ENCODE data around the gene TMEM129.
A peak's percentile ranks its signal among the peaks of the same experiment; 100 is the strongest.

TMEM129 gene

DNA sequence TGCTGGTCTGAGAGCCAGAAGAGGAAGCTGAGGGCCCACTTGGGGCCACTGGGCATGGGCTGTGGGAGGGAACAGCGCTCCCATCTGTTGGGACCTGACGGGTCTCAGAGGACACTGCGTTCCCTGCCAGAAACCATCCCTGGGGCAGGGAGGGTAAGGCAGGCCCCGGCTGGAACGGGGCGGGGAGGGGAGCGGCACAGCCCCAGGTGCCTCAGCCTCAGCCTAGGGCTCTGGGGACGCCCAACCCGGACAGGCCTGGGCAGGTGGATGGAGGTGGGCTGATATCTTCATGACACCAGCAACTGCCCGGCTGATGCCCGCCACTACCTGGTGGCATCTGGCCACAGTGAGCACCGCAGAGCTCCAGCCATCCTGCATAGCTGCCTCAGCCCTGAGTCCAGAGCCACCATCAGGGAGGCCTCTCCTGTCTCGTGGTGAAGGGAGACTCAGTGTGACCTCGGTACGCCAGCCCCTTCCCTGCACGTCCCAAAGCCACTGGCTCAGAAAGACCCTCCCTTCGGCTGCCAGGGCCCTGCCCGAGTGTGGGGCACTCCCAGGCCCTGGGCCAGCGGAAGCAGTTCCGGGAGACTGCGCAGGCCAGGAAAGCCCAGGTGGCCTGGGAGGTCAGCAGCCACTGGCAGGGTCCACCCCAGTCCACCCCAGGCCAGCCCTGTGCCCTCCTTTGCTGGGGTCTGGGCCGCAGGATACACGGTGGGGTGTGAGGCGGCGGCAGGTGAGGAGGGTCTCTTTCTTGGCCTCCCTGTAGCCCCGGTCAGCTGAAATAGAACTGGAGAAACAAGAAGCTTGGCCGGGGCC is 37.4 kb upstream of the TMEM129 start:
- no peak for DNase-seq (ENCODE audit: low read depth)

DNA sequence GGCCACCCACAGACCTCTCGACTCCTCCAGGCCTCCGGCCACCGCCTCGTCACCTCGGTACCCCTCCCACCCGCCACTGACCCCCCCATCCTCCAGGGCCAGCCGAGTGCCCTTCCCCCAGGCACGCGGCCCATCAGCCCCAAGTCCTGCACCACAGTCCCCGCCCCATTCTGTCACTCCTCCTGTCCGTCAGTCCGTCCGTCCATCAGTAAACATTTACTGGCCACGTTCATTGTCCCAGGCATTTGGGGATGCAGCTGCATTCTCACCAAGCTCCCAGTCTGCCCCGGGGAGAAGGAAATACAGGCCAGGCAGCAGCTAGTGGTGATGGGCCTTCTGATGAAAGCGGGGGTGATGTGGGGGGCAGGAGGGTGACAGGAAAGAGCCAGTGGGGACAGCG is 36.7 kb upstream of the TMEM129 start:
- no peak for DNase-seq (ENCODE audit: low read depth)

DNA sequence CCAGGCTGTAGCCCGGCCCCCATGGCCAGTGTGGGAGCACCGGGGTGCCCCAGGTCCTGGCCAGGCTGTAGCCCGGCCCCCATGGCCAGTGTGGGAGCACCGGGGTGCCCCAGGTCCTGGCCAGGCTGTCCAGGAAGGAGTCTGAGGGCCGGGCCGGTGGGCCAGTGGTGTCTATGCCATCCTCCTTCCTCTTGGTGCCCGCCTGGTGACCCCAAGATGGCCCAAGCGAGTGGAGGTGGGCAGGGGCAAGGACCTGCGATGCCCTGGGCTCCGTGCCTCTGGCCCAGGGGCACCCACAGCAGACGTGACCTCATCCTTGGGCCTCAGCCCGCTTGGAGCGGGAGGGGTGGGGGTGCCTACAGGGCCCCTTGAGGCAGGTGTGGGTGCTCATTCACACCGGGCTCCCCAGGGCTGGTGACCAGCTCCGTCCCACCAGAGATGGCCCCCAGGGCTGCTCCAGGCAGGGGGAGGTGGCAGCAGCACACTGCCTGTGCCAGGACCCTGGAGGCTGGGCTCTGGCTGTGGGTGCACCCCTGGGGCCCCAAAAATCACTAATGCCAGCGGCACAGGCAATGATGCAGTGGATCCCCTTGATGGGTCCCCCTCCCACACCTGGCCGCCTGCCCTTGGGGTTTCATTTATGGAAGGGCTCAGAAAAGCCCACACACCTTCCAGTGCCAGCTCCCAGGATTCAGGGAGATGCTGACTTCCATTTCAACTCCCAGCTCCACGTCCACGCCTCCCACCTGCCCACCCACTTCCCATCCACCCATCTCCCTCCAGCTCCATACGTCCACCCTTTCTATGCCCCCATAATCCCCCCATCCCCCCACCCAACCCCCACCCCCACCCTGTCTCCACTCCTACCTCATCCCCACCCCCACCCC is 36.0 kb upstream of the TMEM129 start:
- DNase-seq (ENCODE audit: low read depth) = no peak

DNA sequence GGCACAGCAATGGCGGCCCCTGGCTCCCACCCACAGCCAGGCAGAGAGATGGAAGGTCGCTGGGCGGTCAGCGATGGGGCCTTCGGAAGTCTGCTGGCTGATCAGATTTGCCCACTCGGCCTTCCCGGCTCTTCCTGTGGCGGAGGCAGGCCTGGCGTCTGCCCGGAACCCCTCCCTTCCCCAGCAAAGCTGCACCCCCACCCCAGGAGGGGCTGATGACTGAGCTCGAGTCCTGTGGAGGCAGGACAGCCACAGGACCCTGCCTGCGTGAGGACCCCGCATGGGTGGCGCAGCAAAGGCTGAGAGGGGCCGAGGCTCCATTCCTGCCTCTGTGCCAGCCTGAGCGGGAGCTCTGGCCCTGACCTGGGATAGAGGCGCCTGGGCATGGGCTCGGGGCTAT is 35.0 kb upstream of the TMEM129 start:
- no peak for DNase-seq (ENCODE audit: low read depth)

DNA sequence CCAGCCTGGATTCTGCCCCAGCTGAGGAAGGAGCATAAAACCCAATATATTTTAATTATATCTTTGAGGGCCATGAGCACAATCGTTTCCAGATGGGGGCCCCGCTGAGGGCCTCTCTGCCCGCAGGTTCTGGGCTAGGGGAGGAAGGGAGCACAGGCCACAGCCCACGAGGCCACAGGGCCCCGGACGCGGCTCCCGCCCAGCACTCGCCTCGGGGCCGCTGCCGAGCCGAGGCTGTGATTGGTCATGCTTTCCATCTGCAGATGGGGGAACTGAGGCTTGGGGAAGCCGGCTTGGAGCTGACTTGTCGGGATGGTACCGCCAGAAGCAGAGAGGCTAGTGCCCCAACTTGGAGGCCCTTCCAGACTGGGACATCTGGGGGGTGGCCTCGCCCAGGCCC is 34.2 kb upstream of the TMEM129 start:
- DNase-seq (ENCODE audit: low read depth) = no peak

DNA sequence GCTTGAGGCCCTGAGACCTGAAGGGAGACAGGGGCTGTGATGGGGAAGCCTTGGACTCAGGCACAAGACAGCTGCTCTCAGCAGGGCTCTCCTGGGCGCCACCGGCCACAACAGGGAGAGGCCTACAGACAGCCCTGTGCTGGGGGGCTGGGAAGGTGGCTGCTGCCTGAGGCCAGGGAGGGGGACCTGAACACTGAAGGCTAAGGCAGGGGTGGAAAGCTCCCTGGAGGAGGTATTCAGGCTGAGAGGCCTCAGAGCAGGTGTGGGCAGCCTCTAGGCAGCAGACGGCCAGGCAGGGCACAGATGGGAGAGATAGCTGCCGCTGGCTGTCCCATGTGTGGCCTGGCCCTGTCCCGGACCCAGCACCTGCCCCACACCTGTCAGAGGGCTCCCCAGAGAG is 33.2 kb upstream of the TMEM129 start:
- DNase-seq (ENCODE audit: low read depth) = no peak

DNA sequence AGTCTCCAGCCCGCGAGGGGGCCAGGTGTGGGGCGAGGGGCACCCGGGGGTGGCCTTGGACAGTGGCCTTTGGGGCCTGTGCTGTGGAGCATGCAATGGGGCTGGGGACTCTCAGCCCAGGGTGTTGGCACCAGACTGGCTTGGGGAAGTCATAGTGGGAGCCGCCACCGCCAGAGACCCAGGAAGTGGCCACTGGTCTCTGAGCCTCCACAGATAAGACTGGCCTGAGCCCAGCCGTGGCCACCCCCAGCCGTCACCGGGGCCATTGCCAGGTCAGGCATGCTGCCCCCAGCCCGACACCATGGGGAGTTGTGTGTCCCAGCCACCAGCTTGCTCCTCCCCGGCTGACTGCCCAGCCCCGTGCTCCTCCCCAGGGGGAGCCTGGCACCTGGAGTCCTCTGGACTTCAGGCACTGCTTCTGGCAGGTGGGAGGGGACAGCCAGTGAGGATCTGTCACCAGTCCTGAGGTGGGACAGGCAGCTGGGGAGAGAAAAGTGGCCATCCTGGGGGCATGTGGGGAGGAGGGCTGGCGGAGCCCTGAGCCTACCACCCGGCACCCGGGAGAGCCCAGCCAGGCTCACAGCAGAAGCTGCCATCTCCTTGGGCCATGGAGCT is 32.7 kb upstream of the TMEM129 start:
- DNase-seq (ENCODE audit: low read depth) = no peak

DNA sequence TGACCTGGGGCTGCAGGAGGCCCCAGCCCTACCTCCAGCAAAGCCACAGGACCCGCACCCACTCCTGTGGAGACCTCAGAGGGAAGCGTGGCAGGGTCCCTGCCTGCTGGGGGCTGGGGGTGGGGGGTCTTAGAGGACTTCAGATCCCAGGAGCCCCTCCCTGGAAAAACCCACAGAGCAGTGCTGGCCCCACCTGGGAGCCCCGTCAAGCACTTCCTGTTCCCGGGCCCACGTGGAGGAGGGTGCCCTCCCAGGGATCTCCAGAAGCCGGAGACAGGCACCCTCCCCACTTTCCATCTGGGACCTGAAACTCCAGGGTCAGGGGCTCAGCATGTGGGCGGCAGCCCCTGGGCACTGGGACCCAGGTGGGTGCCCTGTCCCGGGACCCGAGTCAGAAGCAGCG is 32.2 kb upstream of the TMEM129 start:
- DNase-seq (ENCODE audit: low read depth) = no peak

DNA sequence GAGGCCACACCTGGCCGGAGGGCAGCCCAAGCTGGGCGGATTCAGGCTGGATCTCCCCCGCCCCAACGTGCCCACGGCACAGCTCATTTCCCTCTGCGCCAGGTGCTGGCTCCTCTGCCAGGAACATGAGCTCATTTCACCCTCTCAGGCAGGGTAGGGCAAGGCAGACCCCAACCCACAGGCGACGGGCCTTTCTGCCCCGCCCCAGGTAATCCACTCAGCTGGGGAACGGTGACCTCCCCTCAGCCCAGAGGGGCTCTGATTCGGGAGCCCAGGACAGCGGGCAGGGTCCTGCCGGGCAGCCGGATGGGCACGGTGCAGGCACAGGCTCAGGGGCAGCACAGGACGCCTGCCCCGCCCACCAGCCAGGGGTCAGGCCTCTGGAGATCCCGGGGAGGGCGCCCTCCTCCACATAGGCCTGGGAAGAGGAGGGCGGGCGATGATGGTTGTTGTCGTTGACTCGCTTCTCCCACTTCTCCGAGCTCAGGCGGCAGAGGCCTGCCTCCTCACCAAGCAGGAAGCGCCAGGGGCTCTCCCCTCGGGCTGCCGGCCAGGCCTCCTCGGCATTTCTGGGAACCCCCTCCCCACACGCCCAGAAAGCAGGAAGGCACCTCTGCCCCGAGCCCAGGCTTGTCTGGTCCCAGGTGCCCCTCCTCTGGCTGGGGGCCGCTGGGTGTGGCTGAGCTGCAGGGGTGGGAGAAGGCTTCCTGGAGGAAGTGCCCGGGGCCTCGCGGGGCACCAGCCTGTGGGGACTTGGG is 31.3 kb upstream of the TMEM129 start:
- no peak for DNase-seq (ENCODE audit: low read depth)

DNA sequence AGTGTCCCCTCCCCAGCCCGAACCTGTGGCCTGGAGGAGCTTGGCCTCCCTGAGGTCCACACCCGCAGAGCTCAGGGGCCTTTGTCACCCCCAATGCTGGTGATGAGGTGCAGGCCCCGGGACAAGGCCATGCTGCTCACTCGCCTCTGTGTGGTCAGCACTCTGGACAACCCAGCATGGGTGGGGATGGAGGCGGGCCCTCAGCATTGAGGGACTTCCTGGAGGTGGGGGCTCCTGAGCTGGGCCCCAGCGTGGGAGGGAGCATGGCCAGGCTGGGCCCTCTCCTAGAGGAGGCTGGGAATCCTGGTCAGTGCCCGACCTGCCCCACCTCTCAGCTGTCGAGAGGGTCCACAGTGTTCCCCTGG is 30.8 kb upstream of the TMEM129 start:
- DNase-seq (ENCODE audit: low read depth) = no peak

DNA sequence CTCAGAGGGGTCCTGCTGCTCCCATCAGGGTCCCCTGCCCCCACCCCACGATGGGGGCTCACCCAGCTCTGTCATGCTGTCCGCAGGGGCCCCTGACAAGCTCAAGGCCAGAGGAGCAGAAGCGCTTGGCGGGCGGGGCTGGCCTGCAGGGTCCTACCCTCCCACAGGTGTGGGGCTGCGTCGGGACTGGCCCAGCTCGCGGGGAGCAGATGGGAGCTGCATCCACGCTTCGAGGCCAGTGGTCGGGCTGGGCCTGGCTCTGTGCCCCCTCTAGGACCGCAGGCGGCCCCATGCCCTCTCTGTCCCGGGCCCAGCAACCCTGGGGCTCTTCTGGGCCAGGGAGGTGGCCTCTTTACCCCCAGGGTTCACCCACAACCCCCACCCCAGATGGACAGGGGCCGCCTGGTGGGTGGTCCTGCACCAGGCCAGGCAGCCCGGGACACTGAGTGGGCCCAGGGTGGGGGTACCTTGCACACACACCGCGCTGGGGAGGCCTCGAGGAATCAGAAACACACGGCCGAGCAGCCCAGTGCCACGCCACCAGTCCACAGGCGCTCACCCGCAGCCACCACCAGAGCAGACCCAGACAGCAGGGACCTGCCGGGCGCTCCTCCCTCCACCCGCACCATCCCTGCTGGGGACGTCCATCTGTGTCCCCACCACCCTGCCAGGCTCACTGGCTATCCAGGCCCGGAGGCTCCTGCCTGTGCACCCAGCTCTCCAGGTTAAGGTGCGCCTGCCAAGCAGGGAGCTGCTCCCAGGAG is 30.2 kb upstream of the TMEM129 start:
- DNase-seq (ENCODE audit: low read depth) = no peak

DNA sequence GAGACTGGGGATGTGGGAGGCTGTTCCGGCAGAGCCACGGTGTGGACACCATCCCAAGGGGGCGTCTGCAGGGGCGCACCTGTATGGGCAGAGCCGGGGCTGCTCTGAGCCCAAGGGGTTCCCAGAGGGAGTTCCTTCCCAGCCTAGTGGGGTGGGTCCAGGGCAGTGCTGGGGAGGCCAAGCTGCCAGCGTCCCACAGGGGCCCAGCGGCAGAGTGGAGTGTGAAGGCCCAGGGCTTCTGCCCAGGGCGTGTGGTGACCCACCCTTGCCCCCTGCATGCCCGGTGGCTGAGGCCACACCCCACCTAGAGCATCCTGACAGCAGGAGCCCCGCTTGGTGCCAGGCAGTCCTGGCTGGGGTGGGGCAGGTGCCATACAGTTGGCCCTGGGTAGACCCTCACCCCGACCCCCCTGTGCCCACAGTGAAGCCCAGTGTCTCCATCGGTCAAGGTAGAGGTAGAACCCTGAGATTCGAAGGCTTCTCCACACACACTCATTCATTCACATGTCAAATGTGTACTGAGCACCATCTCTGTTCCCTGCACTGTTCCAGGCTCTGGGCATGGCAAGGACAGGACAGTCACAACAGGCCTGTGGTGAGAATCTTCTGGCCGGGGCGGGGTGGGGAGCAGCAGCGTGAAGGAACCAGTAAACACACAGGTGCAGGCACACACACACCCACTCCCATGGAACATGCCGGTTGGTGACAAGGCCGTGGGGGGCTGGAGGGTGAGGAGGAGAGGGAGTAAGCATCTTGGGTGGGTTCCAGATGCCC is 29.4 kb upstream of the TMEM129 start:
- DNase-seq (ENCODE audit: low read depth) = no peak

DNA sequence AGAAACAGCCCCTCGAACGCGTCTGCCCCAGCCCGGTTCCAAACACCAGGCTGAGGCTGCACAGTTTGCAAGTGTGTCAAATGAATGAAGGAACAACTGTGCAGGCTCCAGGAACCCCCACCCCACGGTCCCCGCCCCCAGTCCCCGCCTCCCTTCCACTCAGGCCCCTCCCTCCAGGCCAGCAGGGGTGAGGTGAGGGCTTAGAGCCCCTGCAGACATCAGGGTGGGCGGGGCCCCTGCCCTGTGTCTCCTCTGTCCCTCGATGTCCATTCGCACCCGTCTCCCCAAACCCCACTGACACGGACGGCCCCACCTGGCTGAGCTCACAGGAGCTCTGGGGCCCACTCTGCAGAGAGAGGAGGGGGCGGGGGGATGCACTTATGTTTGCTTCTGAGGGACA is 28.7 kb upstream of the TMEM129 start:
- no peak for DNase-seq (ENCODE audit: low read depth)

DNA sequence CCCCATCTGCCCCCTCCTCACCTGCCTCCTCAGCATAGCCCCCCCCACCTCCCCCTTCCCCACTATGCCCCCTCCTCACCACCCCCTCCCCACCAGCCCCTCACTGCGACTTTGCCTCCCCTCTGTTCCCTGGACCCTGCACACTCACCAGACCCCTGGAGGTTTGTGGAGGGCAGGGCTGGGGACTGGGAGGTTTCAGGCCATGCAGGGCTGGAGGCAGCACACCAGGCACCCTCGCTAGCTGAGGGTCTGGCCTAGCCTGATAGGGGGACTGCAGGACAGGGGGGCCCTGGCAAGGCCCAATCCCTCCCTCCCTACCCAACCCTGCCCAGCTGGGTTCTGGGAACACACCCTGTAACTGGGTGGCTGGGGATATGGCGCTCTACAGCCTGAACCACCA is 28.2 kb upstream of the TMEM129 start:
- DNase-seq (ENCODE audit: low read depth) = no peak

DNA sequence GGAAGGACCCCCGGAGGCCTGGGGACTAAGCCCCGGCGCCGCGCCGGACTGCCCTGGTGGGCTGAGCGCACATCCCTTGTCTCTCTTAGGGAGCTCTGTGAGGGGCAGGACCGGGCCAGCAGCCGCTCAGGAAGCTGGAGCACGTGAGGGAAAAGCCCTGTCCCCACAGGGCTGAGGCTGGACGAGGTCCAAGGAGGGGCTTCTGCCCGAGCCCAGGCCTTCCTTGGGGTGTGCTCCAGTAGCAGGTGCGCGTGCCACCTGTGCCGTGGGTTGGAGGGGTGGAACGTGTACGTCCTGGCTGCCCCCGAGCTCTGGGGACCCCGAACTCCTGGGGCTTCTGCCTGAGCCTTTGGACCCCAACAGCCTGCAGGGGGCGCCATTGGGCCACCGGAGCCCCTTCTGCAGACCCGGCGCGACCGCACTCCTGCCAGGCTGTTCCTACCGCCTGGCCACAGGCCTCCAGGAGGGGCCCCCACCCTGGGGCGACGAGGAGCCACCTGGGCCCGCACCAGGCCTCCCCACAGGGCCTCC is 27.4 kb upstream of the TMEM129 start:
- DNase-seq (ENCODE audit: low read depth) = peak; percentile 67

DNA sequence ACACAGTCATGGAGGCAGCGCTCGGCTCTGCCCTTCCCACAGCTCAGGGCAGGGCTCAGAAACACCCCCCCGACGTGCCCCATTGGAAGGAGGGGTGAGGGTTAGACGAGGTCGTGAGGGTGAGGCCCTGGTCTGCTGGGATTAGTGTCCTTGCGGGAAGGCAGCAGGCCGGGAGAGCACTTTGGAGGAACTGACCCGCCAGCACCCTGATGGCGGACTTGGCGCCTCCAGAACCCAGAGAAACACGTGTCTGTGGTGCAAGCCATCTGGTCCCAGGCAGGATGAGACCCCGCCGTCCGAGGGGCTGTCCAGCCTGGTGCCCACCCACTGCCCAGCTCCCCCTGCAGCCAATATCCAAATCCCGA is 26.5 kb upstream of the TMEM129 start:
- DNase-seq (ENCODE audit: low read depth) = no peak

DNA sequence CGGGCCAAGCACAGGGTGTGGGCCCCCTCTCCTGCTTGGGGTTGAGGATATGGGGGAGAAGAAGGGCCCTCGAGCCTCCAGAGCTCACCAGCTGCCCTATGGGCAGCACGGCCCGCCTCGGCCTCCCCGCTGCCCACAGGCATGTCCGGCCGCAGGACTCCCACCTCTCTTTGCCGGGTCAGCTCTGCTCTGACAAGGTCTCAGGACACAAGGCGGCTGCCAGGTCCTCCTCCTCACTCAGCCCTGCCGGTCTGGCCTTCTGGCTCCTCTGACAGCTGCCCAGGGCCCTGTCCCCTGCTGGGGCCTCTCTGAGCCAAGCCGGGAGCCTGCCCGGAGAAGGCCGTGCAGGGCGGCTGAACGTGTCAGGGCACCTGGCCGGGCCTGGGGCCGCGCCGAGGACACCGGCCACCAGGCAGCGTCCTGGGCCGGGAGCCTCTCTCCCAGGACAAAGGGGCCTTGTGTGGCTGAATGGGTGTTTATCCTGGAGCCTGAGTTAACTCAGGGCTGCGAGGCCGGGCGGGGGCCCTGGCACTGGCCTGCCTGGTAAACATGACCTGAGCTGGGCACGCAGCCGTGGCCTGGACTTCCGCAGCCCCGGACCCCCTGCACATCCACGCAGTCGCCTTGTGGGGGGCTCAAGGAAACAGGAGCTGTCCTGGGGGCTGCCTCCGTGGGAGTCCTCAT is 25.9 kb upstream of the TMEM129 start:
- DNase-seq (ENCODE audit: low read depth) = no peak

DNA sequence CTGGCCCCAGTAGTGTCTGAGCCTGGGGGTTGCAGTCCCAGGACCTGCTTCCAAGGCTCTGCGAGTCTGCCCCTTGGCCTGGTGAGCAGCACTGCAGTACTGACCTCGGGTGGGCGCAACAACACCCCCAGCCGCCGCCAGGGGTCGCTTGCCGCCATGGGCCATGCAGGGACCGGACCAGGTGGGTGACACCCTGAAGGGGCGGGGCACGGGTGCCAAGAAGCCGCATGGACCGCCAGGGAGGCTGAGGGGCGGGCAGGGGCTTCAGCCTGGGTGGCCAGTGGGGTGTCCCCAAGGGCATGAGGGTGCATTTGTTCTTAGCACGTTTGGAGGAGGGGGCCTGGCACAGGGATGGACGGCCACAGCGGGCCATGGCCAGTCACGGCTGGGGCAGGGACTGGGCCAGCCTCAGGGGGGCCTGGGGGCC is 25.2 kb upstream of the TMEM129 start:
- DNase-seq (ENCODE audit: low read depth) = peak; percentile 64

DNA sequence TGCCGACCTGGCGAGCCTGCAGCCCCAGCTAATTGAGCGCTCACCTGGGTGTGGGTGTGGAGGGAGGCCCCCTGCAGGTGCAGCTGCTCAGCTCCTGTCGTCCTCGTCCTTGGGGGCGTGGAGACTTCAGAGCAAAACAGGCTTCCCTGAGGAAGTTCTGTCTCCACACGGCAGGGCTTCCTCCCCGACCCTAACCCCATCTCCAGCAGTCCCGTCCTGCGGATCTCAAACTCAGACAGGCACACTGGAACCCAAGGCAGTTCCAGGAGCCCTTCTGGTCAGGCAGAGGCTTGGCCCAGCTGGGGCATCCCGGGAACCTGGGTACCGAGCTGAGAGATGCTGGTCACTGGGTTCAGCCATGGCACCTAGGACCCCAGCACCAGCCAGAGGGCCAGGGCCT is 24.6 kb upstream of the TMEM129 start:
- no peak for DNase-seq (ENCODE audit: low read depth)

DNA sequence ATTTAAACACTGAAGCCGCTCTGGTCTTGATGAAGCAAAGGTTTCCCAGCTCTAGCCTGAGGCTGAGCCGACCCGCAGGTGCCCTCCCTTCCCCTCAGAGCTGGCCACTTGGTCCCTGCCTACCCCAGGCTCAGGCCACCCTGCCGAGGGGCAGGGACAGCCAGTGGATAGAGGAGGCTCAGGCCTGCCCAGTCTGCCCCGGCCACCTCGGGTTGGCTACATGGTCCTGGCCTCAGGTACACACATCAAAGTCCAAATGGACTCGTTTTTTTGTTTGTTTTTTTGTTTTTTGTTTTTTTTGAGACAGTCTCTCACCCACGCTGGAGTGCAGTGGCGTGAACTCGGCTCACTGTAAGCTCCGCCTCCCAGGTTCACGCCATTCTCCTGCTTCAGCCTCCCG is 24.0 kb upstream of the TMEM129 start:
- DNase-seq (ENCODE audit: low read depth) = no peak
